ENCODE results near the gene ATP8B4.

ATP8B4 gene

DNA sequence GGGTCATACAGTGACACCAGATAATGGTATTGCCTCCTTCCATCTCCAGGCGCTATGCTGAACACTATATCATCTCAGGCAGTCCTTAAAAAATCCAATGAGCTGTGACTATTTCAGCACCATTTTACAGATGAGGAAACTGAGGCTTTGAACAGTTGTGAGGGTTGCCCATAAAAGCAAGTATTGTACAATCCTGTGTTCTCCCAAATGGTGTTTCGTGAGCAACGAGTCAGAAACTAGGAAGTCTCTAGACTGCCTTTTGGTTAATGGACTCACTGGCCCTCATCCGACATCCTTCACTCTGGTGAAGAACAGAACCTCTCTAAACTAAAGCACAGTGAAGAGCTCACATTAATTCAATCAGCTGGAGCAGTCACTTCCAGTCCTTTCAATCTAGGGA lies 61.8 kb downstream of the ATP8B4 start:
- TF ChIP-seq BACH2 (CRISPR knock-in tag; IDR thresholded peaks at IDR 0.05; ENCODE audit: borderline replicate concordance): no peak
- no peak for TF ChIP-seq RARB (CRISPR knock-in tag; IDR thresholded peaks at IDR 0.05)
- TF ChIP-seq SNAI2 (CRISPR knock-in tag; IDR thresholded peaks at IDR 0.05): no peak
- TF ChIP-seq ZC3H10 (CRISPR knock-in tag; IDR thresholded peaks at IDR 0.05): no peak
- no peak for TF ChIP-seq TSHZ2 (CRISPR knock-in tag; IDR thresholded peaks at IDR 0.05)
- no peak for ATAC-seq

DNA sequence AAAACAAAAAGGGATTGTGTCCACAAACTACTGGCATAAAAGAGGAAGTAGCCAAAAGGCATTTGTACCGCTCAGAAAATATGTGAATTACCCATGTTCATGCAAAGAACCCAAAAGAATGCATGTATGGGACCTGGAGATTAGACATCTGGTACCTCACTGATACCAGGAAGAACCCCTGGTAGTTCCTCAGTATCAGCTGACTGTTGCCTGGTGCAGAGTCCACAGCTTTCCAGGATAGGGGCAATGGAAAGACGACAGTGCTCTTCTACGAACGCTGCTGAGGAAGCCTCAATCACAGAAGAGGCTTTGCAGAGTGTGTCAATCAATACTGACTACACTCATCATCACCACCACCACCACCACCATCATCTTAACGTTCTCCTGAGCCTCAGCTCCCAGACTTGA lies 63.3 kb downstream of the ATP8B4 start:
- TF ChIP-seq ZNF565 (CRISPR knock-in tag; conservative IDR thresholded peaks at IDR 0.05; ENCODE audit: low read depth): no peak
- TF ChIP-seq CSDC2 (CRISPR knock-in tag; IDR thresholded peaks at IDR 0.05): no peak
- TF ChIP-seq, protein P1, sequence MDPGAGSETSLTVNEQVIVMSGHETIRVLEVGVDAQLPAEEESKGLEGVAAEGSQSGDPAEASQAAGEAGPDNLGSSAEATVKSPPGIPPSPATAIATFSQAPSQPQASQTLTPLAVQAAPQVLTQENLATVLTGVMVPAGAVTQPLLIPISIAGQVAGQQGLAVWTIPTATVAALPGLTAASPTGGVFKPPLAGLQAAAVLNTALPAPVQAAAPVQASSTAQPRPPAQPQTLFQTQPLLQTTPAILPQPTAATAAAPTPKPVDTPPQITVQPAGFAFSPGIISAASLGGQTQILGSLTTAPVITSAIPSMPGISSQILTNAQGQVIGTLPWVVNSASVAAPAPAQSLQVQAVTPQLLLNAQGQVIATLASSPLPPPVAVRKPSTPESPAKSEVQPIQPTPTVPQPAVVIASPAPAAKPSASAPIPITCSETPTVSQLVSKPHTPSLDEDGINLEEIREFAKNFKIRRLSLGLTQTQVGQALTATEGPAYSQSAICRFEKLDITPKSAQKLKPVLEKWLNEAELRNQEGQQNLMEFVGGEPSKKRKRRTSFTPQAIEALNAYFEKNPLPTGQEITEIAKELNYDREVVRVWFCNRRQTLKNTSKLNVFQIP (CRISPR knock-in tag; IDR thresholded peaks at IDR 0.05; ENCODE audit: borderline replicate concordance, low read depth): no peak

DNA sequence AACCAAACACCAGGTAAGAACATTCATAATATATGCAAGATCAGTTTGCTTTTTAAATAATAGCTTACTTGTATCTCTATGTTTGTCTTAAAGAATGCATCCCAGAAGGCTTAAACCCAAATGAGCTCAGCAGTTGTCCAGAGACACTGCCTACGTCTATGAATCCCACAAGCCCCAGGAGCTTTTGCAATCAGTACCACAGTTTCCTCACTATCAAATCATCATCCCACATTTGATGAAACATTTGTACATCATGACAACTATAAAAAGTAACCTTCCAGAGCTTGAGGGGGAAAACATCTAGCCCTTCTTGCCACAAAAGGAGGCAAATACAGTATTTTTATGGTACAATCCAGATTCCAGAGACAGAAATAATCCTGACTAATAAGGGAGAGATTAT lies 63.7 kb downstream of the ATP8B4 start:
- ATAC-seq: no peak
- TF ChIP-seq TSHZ2 (CRISPR knock-in tag; IDR thresholded peaks at IDR 0.05): no peak
- TF ChIP-seq GLIS3 (CRISPR knock-in tag; IDR thresholded peaks at IDR 0.05): no peak
- no peak for TF ChIP-seq ZFP3 (CRISPR knock-in tag; IDR thresholded peaks at IDR 0.05)
- no peak for TF ChIP-seq ESRRG (CRISPR knock-in tag; IDR thresholded peaks at IDR 0.05)
- TF ChIP-seq ZNF70 (CRISPR knock-in tag; IDR thresholded peaks at IDR 0.05): no peak

More for the DNA sequence above, 63.3 kb downstream of the ATP8B4 start:
- ATAC-seq: no peak

- ATAC-seq: no peak
- TF ChIP-seq TOX (CRISPR knock-in tag; IDR thresholded peaks at IDR 0.05; ENCODE audit: borderline replicate concordance) (no peak), ZNF8 (CRISPR knock-in tag; IDR thresholded peaks at IDR 0.05) (no peak), ZNF565 (CRISPR knock-in tag; conservative IDR thresholded peaks at IDR 0.05; ENCODE audit: low read depth) (no peak), BACH2 (CRISPR knock-in tag; IDR thresholded peaks at IDR 0.05; ENCODE audit: borderline replicate concordance) (no peak), CSDC2 (CRISPR knock-in tag; IDR thresholded peaks at IDR 0.05) (no peak), ESRRG (CRISPR knock-in tag; IDR thresholded peaks at IDR 0.05) (no peak), PATZ1 (CRISPR knock-in tag; IDR thresholded peaks at IDR 0.05; ENCODE audit: borderline replicate concordance) (no peak), GLIS3 (CRISPR knock-in tag; IDR thresholded peaks at IDR 0.05) (no peak), ZNF70 (CRISPR knock-in tag; IDR thresholded peaks at IDR 0.05) (no peak), PPARA (CRISPR knock-in tag; IDR thresholded peaks at IDR 0.05; ENCODE audit: borderline replicate concordance) (no peak), TCF4 (CRISPR knock-in tag; IDR thresholded peaks at IDR 0.05; ENCODE audit: borderline replicate concordance) (no peak), ZFP30 (CRISPR knock-in tag; IDR thresholded peaks at IDR 0.05) (no peak)
- TF ChIP-seq, protein P1 (CRISPR knock-in tag; IDR thresholded peaks at IDR 0.05; ENCODE audit: borderline replicate concordance, low read depth): no peak
- TF ChIP-seq, protein P2, sequence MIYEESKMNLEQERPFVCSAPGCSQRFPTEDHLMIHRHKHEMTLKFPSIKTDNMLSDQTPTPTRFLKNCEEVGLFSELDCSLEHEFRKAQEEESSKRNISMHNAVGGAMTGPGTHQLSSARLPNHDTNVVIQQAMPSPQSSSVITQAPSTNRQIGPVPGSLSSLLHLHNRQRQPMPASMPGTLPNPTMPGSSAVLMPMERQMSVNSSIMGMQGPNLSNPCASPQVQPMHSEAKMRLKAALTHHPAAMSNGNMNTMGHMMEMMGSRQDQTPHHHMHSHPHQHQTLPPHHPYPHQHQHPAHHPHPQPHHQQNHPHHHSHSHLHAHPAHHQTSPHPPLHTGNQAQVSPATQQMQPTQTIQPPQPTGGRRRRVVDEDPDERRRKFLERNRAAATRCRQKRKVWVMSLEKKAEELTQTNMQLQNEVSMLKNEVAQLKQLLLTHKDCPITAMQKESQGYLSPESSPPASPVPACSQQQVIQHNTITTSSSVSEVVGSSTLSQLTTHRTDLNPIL (CRISPR knock-in tag; IDR thresholded peaks at IDR 0.05; ENCODE audit: low read depth): no peak
- TF ChIP-seq, protein P3, sequence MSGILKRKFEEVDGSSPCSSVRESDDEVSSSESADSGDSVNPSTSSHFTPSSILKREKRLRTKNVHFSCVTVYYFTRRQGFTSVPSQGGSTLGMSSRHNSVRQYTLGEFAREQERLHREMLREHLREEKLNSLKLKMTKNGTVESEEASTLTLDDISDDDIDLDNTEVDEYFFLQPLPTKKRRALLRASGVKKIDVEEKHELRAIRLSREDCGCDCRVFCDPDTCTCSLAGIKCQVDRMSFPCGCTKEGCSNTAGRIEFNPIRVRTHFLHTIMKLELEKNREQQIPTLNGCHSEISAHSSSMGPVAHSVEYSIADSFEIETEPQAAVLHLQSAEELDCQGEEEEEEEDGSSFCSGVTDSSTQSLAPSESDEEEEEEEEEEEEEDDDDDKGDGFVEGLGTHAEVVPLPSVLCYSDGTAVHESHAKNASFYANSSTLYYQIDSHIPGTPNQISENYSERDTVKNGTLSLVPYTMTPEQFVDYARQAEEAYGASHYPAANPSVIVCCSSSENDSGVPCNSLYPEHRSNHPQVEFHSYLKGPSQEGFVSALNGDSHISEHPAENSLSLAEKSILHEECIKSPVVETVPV (CRISPR knock-in tag; IDR thresholded peaks at IDR 0.05): no peak
These were observed 65.8 kb downstream of the ATP8B4 start for GRCh38 chr15:50053055-50053856.
